NOMO-1 treated with dmso at 0.1 percent for 144 hours (cell line): Measurements from ENCODE around the gene EIF3L.

Experiments used
- DNase-seq: peaks from one replicate; lab custom pipeline; 2025; ENCODE audit not compliant: unreplicated experiment; lab: John Stamatoyannopoulos, UW

Gene EIF3L

DNA sequence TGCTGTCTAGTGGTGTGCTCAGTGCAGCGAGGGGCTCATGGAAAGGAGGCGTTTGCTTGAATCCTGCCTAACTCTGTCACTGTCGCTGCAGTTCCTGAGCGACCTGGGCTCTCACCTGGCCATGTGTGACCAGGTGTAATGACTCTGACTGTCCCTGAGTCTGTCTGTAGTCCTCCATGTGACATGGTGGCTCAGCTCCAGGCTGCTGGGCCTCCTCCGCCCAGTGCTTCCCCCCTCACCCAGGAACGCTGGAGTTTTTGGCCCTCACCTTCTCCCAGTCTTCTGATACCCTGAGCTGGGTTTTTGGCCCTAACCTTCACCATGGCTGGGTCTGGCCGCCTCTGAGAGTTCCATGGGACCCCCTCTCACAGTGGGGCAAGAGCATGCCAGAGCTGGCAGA lies 77.1 kb downstream of the EIF3L start:
- DNase-seq: no peak

DNA sequence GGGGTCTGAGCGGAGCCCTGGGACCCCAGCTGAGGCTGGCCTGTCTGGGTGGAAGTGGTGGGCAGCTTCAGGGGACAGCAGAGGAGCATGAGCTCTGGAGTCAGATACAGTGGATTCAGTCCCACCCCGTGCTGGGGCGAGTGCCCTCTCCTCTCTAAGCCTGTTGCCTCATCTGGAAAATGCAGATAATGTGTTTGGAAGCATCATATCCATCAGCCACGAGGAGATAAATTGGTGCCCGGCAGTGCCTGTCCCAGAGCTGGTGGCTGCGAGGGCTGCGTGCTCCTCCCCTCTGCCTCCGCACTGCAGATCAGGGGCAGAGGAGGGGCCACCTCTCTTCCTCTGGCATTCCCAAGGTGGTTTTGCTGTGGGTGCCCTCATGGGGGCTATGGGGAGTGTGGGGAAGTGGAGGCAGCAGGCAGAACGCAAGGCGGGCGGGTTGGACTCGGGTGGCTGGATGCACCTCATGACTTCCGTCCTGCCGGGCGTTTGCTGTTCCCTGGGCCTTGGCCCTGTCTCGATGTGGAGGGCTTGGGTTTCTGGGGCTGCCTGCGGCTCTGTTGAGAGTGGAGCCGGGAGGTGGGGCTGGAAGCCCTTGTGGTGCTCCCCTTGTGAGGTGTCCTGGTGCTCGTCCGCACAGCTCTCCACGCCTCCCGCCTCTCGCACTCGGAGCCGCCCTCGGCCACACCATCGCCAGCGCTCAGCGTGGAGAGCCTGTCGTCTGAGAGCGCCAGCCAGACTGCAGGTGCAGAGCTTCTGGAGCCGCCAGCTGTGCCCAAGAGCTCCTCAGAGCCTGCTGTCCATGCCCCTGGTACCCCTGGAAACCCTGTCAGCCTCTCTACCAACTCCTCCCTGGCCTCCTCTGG lies 77.8 kb downstream of the EIF3L start:
- no peak for DNase-seq

DNA sequence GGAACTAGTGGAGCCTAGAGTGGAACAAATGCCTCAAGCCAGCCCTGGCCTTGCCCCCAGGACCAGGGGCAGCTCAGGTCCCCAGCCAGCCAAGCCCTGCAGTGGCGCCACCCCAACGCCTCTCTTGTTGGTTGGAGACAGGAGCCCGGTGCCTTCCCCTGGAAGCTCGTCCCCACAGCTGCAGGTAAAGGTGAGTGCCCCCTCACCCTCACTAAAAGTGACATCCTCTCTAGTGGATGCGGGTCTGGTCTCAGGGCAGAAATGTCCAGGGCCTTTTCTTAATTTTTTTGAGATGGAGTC lies 78.4 kb downstream of the EIF3L start:
- DNase-seq: no peak

DNA sequence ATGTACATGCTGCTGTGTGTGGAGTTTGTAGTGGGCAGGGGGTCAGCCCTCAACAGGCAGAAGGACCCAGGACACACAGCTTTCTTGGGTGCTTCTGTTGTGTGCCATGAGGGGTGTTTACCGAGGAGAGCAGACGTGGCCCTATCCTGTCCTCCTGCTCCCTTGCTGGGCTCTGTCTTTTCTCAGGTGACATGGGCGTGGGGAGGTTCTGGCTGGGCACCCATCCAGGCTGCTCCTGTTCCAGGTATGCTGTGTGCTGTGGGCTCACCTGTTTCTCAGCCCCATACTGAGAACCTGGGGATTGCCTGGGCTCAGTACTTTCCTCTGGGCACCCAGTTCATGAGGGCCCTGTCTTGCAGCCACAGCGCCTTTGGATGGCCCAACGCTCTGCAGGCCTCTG lies 80.2 kb downstream of the EIF3L start:
- DNase-seq: no peak

DNA sequence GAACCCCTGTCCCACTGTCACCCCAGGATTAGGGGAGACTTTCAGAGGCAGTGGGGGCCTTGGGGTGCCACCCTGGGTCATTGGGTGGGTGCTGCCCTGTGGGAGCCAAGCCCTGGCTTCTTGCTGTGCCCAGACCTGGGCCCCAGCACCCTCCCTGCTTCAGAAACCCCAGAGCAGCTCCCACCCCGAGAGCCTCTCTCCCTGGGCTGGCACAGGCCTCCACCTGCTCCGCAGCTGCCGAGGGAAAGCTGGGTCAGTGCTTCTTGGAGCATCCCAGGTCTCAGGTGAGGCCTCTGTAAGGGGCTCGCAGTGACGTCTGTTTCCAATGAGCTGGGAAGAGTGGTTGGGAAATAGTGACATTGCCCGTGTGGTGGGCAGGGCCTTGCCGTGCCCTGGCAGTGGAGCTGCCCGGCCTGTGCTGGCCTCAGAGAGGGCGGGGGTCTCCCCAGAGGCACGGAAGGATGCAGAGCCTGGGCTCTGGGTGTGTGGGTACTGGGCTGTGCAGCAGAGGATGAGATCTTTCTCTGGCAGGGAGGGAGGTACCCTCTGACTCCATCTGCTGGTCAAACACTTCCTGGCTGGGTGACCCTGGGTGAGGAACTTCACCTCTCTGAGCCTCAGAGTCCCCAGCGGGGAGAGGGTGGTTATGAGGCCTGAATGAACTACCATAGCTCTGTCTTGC lies 81.2 kb downstream of the EIF3L start:
- no peak for DNase-seq

DNA sequence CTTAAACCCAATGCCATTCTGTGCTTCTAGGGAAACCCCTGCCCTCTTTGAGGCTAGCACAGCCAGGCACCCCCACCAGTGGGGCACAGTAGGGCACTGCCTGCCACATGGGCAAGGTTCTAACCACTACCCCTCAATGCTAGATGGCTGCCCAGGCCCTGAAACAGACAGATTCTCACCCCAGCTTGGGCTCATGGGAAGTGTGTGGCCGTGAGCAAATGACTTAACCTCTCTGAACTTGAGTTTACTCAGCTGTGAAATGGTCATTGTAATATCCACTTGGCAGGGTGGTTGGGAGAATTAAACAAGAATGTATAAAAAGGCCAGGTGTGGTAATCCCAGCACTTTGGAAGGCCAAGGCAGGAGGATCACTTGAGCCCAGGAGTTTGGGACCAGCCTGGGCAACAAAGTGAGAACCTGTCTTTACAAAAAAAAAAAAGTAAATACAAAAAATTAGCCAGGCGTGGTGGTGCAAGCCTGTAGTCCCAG lies 81.8 kb downstream of the EIF3L start:
- DNase-seq: no peak

DNA sequence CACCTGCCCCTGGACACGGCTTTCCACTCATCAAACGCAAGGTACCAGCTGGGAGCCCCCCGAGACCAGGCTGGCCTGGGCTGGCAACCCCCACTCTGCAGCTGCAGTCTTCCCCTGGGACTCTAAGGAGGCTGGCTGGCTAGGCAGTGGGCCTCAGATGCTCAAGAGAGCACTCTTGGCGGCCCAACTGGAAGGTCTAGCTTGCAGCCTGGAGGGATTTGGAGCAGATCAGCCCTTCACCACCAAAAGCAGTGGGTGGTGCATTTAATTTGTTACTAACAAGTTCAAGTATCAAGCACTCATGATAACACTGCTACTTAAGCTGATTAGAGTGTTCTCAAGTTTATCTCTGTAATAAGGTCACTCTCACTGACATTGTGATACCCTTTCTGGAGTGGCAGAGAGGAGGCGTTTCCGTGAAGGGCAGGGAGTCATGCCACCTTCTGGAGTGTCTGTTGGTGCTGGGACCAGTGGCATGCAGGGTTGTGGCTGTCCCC lies 82.7 kb downstream of the EIF3L start:
- DNase-seq: no peak

DNA sequence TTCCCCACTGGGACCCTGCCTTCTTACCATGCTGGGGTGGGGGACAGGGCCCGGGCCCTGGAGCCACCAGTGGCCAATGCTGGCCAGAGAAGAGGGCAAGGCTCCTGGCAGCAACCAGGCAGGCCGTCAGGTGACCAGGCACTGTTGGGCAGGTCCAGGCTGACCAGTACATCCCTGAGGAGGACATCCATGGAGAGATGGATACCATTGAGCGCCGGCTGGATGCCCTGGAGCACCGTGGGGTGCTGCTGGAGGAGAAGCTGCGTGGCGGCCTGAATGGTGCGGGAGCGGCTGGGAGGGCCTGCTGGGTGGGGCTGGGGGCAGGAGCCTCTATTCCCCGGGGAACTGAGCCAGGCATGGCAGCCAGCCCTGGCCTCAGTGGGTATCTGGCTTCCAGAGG lies 83.2 kb downstream of the EIF3L start:
- no peak for DNase-seq

DNA sequence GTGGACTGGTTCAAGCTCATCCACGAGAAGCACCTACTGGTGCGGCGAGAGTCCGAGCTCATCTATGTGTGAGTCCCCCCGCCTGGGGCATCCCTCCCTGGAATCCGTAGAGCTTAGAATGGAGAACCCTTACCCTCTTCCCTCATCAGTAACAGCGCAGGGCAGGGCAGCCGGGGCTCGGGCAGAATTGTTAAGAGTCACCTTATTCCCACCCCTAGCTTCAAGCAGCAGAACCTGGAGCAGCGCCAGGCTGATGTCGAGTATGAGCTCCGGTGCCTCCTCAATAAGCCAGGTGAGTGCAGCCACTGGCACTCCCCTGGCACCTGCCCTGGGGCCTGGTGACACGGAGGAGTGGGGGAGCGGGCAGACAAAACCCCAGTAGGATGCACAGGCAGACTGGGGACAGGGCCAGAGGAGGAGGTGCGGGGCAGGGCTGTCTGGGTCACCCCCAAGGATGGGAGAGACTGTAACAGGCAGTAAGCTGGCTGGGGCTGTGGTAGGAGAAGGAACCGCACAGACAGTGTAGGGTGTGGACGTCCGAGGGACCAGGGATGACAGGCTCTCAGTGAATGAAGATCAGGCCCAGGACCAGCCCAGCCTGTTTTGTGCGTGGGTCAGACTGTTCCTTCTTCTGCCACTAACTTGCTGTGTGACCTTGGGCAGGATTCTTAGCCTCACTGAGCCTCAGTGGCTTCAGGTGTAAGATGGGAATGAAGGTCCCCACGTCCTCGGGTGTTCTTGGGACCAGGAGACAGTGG lies 83.8 kb downstream of the EIF3L start:
- no peak for DNase-seq

DNA sequence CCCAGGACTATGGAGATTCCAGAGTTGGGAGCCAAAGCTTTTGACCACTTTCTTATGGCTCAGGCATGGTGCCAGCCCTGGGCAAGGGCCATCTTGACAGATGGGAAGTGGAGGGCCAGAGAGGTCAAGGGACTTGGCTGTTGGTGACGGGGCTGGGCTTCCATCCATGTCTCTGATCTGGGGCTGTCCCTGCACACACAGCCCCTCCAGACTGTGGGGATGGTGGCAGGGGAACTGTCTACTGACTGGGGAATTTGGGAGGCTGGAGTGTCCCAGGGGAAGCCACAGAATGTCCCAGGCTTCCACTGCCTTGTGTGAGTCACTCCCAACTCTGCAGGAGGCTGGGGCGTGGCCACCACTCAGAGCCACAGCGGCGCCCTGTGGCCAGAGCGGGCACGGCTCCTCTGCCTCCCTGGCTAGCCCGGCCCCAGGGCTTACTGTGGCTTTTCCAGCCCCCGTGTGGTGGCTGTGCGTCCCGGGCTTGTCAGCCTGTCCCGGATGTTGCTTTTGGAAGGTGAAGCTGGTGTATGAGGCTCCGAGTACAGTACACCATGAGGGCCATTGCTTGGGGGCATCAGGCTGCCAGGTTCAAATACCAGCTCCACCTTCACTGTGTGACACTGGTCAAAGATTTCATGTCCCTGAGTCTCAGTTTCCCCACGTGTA lies 84.6 kb downstream of the EIF3L start:
- peak; percentile 40 for DNase-seq
